DND-41 (cell line): ENCODE results near the gene TMEM190.

Experiments used
- EZH2 ChIP-seq: IDR thresholded peaks from 3 replicates; pipeline ENCODE4 v1.6.1; 2012; ENCODE audit warnings: borderline replicate concordance, low read depth, mild to moderate bottlenecking, moderate library complexity, low read length, inconsistent platforms; ENCODE audit not compliant: severe bottlenecking
- TF ChIP-seq, protein P1 (sequence below): IDR thresholded peaks from 2 replicates; pipeline ENCODE4 v1.5.1; 2012; ENCODE audit warnings: borderline replicate concordance, low read length, moderate library complexity, mild to moderate bottlenecking; ENCODE audit not compliant: poor library complexity, severe bottlenecking; ENCODE audit errors: extremely low read depth

DNA sequence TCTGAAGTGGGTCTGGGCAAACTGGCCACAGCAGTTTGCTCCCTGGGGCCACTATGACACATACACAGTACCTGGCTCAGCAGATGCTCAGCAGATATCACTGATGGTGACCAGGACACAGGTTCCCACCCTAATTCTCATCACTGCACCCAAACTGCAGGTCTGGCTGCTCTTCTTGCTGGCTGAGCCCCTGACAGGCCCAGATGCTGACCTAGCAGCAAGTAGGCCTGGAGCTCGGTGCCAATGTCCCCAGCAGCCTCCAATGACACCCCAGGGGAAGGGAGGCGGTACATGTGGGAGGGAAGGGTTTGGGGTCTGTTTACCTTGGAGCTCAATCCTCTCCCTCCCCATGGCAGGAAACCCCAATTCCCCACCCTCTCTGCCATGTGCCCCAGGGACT lies 25.9 kb downstream of the TMEM190 start:
- TF ChIP-seq EZH2, result no peak
- TF ChIP-seq, protein P1, sequence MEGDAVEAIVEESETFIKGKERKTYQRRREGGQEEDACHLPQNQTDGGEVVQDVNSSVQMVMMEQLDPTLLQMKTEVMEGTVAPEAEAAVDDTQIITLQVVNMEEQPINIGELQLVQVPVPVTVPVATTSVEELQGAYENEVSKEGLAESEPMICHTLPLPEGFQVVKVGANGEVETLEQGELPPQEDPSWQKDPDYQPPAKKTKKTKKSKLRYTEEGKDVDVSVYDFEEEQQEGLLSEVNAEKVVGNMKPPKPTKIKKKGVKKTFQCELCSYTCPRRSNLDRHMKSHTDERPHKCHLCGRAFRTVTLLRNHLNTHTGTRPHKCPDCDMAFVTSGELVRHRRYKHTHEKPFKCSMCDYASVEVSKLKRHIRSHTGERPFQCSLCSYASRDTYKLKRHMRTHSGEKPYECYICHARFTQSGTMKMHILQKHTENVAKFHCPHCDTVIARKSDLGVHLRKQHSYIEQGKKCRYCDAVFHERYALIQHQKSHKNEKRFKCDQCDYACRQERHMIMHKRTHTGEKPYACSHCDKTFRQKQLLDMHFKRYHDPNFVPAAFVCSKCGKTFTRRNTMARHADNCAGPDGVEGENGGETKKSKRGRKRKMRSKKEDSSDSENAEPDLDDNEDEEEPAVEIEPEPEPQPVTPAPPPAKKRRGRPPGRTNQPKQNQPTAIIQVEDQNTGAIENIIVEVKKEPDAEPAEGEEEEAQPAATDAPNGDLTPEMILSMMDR, result no peak
